SK-N-SH treated with all-trans-retinoic acid at 6 μM for 48 hours (cell line): Measurements from ENCODE around the gene GUCD1.
A peak's percentile ranks its signal among the peaks of the same experiment; 100 is the strongest.

Source experiments
- ATAC-seq: fragments of 200-7000 bp; cut with Tn5 transposase; 3 replicates; pipeline ENCODE4 v1.9.1; 2020; ENCODE audit warnings: mild to moderate bottlenecking, moderate library complexity
- CREB5 ChIP-seq: fragments of 250-450 bp; sonication (Bioruptor Pico); IDR thresholded peaks from 2 replicates; pipeline ENCODE4 v1.5.1; 2020; ENCODE audit warnings: low read depth, mild to moderate bottlenecking, moderate library complexity
- CSRNP3 ChIP-seq: fragments of 250-450 bp; sonication (Bioruptor Pico); IDR thresholded peaks from 2 replicates; pipeline ENCODE4 v1.5.1; 2021; ENCODE audit warnings: mild to moderate bottlenecking, moderate library complexity
- ESRRG ChIP-seq: fragments of 250-450 bp; sonication (Bioruptor Pico); IDR thresholded peaks from 2 replicates; pipeline ENCODE4 v1.6.1; 2021; ENCODE audit warnings: mild to moderate bottlenecking
- ISL1 ChIP-seq: fragments of 250-450 bp; sonication (Bioruptor Pico); IDR thresholded peaks from 2 replicates; pipeline ENCODE4 v2.1.2; 2022; ENCODE audit warnings: mild to moderate bottlenecking, moderate library complexity
- OSR1 ChIP-seq: fragments of 250-450 bp; sonication (Bioruptor Pico); IDR thresholded peaks from 2 replicates; pipeline ENCODE4 v1.8.0; 2022; ENCODE audit warnings: moderate library complexity, mild to moderate bottlenecking, inconsistent platforms
- POU6F1 ChIP-seq: fragments of 250-450 bp; sonication (Bioruptor Pico); IDR thresholded peaks from 2 replicates; pipeline ENCODE4 v1.8.0; 2021; ENCODE audit warnings: low read depth, mild to moderate bottlenecking, moderate library complexity, borderline replicate concordance
- SNAI2 ChIP-seq: fragments of 250-450 bp; sonication (Bioruptor Pico); IDR thresholded peaks from 2 replicates; pipeline ENCODE4 v1.5.0; 2020; ENCODE audit warnings: mild to moderate bottlenecking, moderate library complexity
- TCF4 ChIP-seq: fragments of 250-450 bp; sonication (Bioruptor Pico); IDR thresholded peaks from 2 replicates; pipeline ENCODE4 v1.8.0; 2021; ENCODE audit warnings: mild to moderate bottlenecking, moderate library complexity, borderline replicate concordance
- TOX ChIP-seq: fragments of 250-450 bp; sonication (Bioruptor Pico); IDR thresholded peaks from 2 replicates; pipeline ENCODE4 v1.8.0; 2021; ENCODE audit warnings: mild to moderate bottlenecking, moderate library complexity, borderline replicate concordance
- TSHZ2 ChIP-seq: fragments of 250-450 bp; sonication (Bioruptor Pico); IDR thresholded peaks from 2 replicates; pipeline ENCODE4 v1.5.0; 2020; ENCODE audit warnings: mild to moderate bottlenecking, moderate library complexity
- ZFP30 ChIP-seq: fragments of 450-650 bp; formaldehyde crosslinking; IDR thresholded peaks from 2 replicates; pipeline ENCODE4 v1.5.0; 2022; ENCODE audit warnings: mild to moderate bottlenecking, moderate library complexity
- ZNF70 ChIP-seq: fragments of 450-650 bp; formaldehyde crosslinking; IDR thresholded peaks from 2 replicates; pipeline ENCODE4 v1.5.0; 2020; ENCODE audit warnings: mild to moderate bottlenecking, moderate library complexity
- TF ChIP-seq, protein P1 (sequence below): fragments of 250-450 bp; sonication (Bioruptor Pico); IDR thresholded peaks from 2 replicates; pipeline ENCODE4 v1.8.0; 2020; ENCODE audit warnings: mild to moderate bottlenecking, moderate library complexity, borderline replicate concordance

Gene GUCD1

GRCh38 chr22:24504540-24504939 lies 50.4 kb downstream of the GUCD1 start:
- TF ChIP-seq CSRNP3 (CRISPR knock-in tag) (no peak), ESRRG (no peak), TSHZ2 (no peak), TOX (CRISPR knock-in tag) (no peak), CREB5 (CRISPR knock-in tag) (no peak), POU6F1 (no peak), ISL1 (CRISPR knock-in tag) (no peak), TCF4 (CRISPR knock-in tag) (no peak)
- TF ChIP-seq, all 23 proteins: peak for 0
- no peak for ATAC-seq

GRCh38 chr22:24503843-24504338 lies 51.0 kb downstream of the GUCD1 start:
- TF ChIP-seq, protein P1, sequence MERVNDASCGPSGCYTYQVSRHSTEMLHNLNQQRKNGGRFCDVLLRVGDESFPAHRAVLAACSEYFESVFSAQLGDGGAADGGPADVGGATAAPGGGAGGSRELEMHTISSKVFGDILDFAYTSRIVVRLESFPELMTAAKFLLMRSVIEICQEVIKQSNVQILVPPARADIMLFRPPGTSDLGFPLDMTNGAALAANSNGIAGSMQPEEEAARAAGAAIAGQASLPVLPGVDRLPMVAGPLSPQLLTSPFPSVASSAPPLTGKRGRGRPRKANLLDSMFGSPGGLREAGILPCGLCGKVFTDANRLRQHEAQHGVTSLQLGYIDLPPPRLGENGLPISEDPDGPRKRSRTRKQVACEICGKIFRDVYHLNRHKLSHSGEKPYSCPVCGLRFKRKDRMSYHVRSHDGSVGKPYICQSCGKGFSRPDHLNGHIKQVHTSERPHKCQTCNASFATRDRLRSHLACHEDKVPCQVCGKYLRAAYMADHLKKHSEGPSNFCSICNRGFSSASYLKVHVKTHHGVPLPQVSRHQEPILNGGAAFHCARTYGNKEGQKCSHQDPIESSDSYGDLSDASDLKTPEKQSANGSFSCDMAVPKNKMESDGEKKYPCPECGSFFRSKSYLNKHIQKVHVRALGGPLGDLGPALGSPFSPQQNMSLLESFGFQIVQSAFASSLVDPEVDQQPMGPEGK, result no peak
- no peak for TF ChIP-seq CREB5 (CRISPR knock-in tag)
- no peak for ATAC-seq

- no peak for TF ChIP-seq CREB5 (CRISPR knock-in tag)
- TF ChIP-seq ZFP30, result no peak
- no peak for TF ChIP-seq CSRNP3 (CRISPR knock-in tag)
- TF ChIP-seq OSR1 (CRISPR knock-in tag), result no peak
- no peak for TF ChIP-seq ZNF70 (CRISPR knock-in tag)
- TF ChIP-seq ISL1 (CRISPR knock-in tag), result no peak
- TF ChIP-seq TCF4 (CRISPR knock-in tag), result no peak
- TF ChIP-seq ESRRG, result no peak
- no peak for TF ChIP-seq SNAI2 (CRISPR knock-in tag)
- peak; percentile 97 for ATAC-seq
Observed at GRCh38 chr22:24503137-24503842, 51.6 kb downstream of the GUCD1 start.
